Astrocyte of the hippocampus (primary cell): ENCODE measurements around the gene TFF3.
A peak's percentile ranks its signal among the peaks of the same experiment; 100 is the strongest.

Experiments used
- DNase-seq: peaks from one replicate; pipeline ENCODE4 v3.0.0; 2011; ENCODE audit warnings: low read depth, low spot score

The TFF3 gene

GRCh38 chr21:42320791-42321190 lies 5.6 kb upstream of the TFF3 start:
- DNase-seq, result no peak

GRCh38 chr21:42319851-42320572 lies 4.8 kb upstream of the TFF3 start:
- no peak for DNase-seq

- no peak for DNase-seq
Observed at GRCh38 chr21:42319376-42319775, 4.2 kb upstream of the TFF3 start.

GRCh38 chr21:42317826-42318746 lies 2.9 kb upstream of the TFF3 start:
- DNase-seq, result no peak

- DNase-seq, result no peak
Observed at GRCh38 chr21:42317341-42317741, 2.1 kb upstream of the TFF3 start.

GRCh38 chr21:42316891-42317290 lies 1.7 kb upstream of the TFF3 start:
- DNase-seq, result no peak

- DNase-seq, result no peak
Observed at GRCh38 chr21:42314616-42315295, 453 bp downstream of the TFF3 start.

- no peak for DNase-seq
Observed at GRCh38 chr21:42313501-42313969, 1.7 kb downstream of the TFF3 start.

GRCh38 chr21:42312626-42313104 lies 2.5 kb downstream of the TFF3 start:
- no peak for DNase-seq

GRCh38 chr21:42311816-42312625 lies 3.2 kb downstream of the TFF3 start:
- DNase-seq, result no peak

- DNase-seq, result no peak
Observed at GRCh38 chr21:42311160-42311559, 4.0 kb downstream of the TFF3 start.

- no peak for DNase-seq
Observed at GRCh38 chr21:42310411-42311001, 4.7 kb downstream of the TFF3 start.

- peak; percentile 52 for DNase-seq
Observed at GRCh38 chr21:42309753-42310213, 5.4 kb downstream of the TFF3 start.

- no peak for DNase-seq
Observed at GRCh38 chr21:42308914-42309752, 6.1 kb downstream of the TFF3 start.

- no peak for DNase-seq
Observed at GRCh38 chr21:42308161-42308913, 6.9 kb downstream of the TFF3 start.

GRCh38 chr21:42307106-42307505 lies 8.1 kb downstream of the TFF3 start:
- no peak for DNase-seq

GRCh38 chr21:42306366-42307035 lies 8.7 kb downstream of the TFF3 start:
- no peak for DNase-seq

- DNase-seq, result no peak
Observed at GRCh38 chr21:42305707-42306147, 9.5 kb downstream of the TFF3 start.
